A549 (cell line): Measurements from ENCODE around the gene ACAD11.

ENCODE experiments used
- POLR2A ChIP-seq: IDR thresholded peaks from 2 replicates; pipeline ENCODE4 v1.6.1; 2012; ENCODE audit warnings: mild to moderate bottlenecking, low read length
- POLR2AphosphoS2 ChIP-seq: conservative IDR thresholded peaks from 2 replicates; pipeline ENCODE4 v1.6.1; 2012; ENCODE audit warnings: low read length, improper control_type of control experiment, inconsistent platforms
- SREBF2 ChIP-seq: fragments of 450-650 bp; IDR thresholded peaks from 2 replicates; pipeline ENCODE4 v1.6.1; 2014; ENCODE audit warnings: mild to moderate bottlenecking, moderate library complexity
- ZC3H11A ChIP-seq: fragments of 450-650 bp; IDR thresholded peaks from 2 replicates; pipeline ENCODE4 v1.6.1; 2014; ENCODE audit warnings: antibody characterized with exemption, mild to moderate bottlenecking
- ZNF302 ChIP-seq: fragments of 250-450 bp; sonication (Bioruptor Pico); IDR thresholded peaks from 2 replicates; pipeline ENCODE4 v1.9.0; 2021; ENCODE audit warnings: inconsistent platforms, mild to moderate bottlenecking, moderate library complexity
- TF ChIP-seq, protein P1 (sequence below): fragments of >200 bp; sonication (Bioruptor Twin); formaldehyde crosslinking; IDR thresholded peaks from 3 replicates; pipeline ENCODE4 v1.5.1; 2016

DNA sequence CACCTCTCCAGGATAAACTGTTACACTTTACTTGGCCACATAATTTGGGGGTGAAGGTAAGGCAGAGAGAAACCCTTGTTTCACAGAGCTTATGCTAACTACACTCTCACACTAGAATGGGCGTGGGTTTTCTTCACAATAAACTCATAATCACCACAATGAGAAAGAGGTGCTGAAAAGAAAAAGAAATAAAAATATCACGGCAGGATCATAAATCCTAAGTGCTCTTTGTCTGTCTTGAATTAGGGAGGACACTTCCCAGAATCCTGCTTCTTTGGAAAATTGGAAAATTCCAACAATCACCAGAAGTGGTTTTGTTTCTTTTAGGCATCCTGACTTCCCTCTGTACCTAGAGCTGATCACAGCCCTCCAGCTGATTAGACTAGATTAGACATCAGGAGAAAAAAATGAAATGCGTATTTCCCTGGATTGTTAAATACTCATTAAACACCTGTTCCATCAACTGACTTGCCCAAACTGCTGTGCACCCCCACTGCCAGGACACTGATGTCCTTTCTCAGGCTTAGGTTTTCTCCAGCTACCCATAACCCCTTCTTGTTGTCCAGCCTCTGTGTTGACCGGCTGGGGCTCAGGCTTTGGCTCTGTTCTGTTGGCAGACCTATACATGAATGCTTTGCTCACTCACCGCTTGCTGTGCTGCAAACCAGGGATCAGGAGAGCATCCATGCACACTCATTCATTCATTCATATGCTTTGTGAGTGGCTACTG lies 104.1 kb downstream of the ACAD11 start:
- TF ChIP-seq, protein P1, sequence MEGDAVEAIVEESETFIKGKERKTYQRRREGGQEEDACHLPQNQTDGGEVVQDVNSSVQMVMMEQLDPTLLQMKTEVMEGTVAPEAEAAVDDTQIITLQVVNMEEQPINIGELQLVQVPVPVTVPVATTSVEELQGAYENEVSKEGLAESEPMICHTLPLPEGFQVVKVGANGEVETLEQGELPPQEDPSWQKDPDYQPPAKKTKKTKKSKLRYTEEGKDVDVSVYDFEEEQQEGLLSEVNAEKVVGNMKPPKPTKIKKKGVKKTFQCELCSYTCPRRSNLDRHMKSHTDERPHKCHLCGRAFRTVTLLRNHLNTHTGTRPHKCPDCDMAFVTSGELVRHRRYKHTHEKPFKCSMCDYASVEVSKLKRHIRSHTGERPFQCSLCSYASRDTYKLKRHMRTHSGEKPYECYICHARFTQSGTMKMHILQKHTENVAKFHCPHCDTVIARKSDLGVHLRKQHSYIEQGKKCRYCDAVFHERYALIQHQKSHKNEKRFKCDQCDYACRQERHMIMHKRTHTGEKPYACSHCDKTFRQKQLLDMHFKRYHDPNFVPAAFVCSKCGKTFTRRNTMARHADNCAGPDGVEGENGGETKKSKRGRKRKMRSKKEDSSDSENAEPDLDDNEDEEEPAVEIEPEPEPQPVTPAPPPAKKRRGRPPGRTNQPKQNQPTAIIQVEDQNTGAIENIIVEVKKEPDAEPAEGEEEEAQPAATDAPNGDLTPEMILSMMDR: no peak
- no peak for TF ChIP-seq SREBF2
- no peak for TF ChIP-seq POLR2A
- TF ChIP-seq ZC3H11A: no peak
- no peak for TF ChIP-seq ZNF302 (CRISPR knock-in tag)
- no peak for TF ChIP-seq POLR2AphosphoS2
